Brain microvascular endothelial cell (primary cell): ENCODE measurements around the gene BPGM.
A peak's percentile ranks its signal among the peaks of the same experiment; 100 is the strongest.

Experiments
- DNase-seq: peaks from one replicate; pipeline ENCODE4 v3.0.0-alpha.2; 2020
- H3K27ac ChIP-seq: fragments of 250-450 bp; sonication (Bioruptor Pico); 2 replicates; pipeline ENCODE4 v1.5.1; 2020; ENCODE audit warnings: mild to moderate bottlenecking, moderate library complexity
- H3K27me3 ChIP-seq: fragments of 250-450 bp; sonication (Bioruptor Pico); replicated peaks from 2 replicates; pipeline ENCODE4 v1.5.1; 2020; ENCODE audit warnings: mild to moderate bottlenecking
- H3K36me3 ChIP-seq: fragments of 250-450 bp; sonication (Bioruptor Pico); replicated peaks from 2 replicates; pipeline ENCODE4 v1.5.1; 2020; ENCODE audit warnings: mild to moderate bottlenecking
- H3K4me3 ChIP-seq: 2 replicates; pipeline ENCODE4 v1.5.1; 2011; ENCODE audit warnings: low read depth, mild to moderate bottlenecking, control low read depth, low read length, moderate library complexity
- in situ Hi-C: cut with HindIII; loops from 2 replicates; pipeline ENCODE4 v1.10.0; 2017; ENCODE audit warnings: low sequenced_read_pairs, low pct_ligation_motif_present
- TF ChIP-seq, protein P1 (sequence below): IDR thresholded peaks from 2 replicates; pipeline ENCODE4 v1.5.1; 2011; ENCODE audit warnings: low read depth, mild to moderate bottlenecking, moderate library complexity, low read length, control low read depth, inconsistent platforms; ENCODE audit errors: missing control alignments

The BPGM gene

DNA sequence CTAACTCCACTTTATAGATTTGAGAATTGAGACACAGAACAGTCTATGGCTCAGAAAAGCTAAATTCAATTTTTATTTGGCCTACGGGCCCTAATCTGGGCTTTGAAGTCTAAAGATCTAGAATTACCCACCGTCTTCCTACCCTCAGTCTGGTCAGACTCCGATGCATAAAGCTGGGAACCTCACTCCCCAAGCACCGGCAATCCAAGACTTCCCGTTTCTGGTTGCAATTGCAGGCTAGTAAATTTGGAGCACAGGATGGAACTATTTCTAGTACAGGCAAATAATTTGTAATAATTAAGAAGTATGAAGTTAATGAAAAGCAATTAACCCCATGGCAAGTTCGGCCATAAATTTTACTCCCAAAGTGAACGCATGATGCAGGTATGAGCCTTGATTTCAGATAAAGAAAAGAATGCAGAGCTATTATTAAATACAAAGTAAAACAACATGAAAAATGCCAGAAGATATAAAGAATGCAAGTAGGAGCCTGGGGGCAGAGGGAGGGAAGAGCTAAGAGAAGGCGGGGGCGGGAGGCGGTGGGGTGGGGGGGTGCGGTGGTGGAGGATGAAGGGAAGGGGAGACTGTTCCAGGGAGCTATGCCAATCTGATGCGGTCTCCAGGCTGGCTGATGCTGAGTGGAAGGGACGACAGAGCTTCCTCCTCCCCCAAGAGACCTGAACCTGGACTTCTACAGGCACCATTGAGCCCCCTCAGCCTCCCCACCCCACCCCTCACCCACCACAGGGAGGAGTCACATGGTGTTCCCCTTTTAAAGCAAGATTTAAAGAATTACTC is 45.1 kb downstream of the BPGM start:
- DNase-seq: peak; percentile 47
- peak overlapping the region; percentile 81 for H3K27ac ChIP-seq
- no peaks in the 10 kb centered on the region for H3K36me3 ChIP-seq
- H3K27me3 ChIP-seq: no peaks in the 10 kb centered on the region
- TF ChIP-seq, protein P1, sequence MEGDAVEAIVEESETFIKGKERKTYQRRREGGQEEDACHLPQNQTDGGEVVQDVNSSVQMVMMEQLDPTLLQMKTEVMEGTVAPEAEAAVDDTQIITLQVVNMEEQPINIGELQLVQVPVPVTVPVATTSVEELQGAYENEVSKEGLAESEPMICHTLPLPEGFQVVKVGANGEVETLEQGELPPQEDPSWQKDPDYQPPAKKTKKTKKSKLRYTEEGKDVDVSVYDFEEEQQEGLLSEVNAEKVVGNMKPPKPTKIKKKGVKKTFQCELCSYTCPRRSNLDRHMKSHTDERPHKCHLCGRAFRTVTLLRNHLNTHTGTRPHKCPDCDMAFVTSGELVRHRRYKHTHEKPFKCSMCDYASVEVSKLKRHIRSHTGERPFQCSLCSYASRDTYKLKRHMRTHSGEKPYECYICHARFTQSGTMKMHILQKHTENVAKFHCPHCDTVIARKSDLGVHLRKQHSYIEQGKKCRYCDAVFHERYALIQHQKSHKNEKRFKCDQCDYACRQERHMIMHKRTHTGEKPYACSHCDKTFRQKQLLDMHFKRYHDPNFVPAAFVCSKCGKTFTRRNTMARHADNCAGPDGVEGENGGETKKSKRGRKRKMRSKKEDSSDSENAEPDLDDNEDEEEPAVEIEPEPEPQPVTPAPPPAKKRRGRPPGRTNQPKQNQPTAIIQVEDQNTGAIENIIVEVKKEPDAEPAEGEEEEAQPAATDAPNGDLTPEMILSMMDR: no peak
- in situ Hi-C loops: no loop called here
- no peak overlapping the region for H3K4me3 ChIP-seq

DNA sequence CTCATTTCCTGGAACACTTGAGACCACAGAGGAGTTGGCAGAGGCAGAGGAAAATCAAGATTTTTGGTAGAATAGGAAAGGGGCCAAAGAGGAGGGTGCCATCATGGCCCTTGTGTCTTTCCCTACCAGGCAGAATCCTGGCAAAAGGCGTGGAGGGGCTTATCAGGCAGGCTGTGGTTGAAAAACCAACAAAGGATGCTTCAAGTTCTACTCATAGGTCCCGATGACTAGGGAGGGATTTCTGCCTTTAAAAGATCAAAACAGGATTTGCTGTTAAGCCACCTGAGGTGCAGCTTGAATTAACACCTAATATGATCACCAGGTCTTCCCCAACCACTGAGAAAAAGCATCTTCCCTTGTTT is 45.7 kb downstream of the BPGM start:
- DNase-seq: peak; percentile 68
- Histone ChIP-seq H3K4me3 (no peak overlapping the region), H3K27ac (peak overlapping the region; percentile 81), H3K36me3 (no peaks in the 10 kb centered on the region), H3K27me3 (no peaks in the 10 kb centered on the region)
- TF ChIP-seq, protein P1: no peak
- in situ Hi-C loops: no loop called here

GRCh38 chr7:134693256-134693655 is 46.6 kb downstream of the BPGM start:
- Histone ChIP-seq H3K4me3 (no peak overlapping the region), H3K27ac (peak overlapping the region; percentile 81), H3K36me3 (no peaks in the 10 kb centered on the region), H3K27me3 (no peaks in the 10 kb centered on the region)
- peak; percentile 96 for DNase-seq
- TF ChIP-seq, protein P1: no peak
- in situ Hi-C loops: no loop called here

- Histone ChIP-seq H3K27ac (no peak overlapping the region), H3K36me3 (no peaks in the 10 kb centered on the region), H3K27me3 (no peaks in the 10 kb centered on the region), H3K4me3 (no peak overlapping the region)
- DNase-seq: no peak
- TF ChIP-seq, protein P1: peak; percentile 68
- in situ Hi-C loops: no loop called here
Measured at GRCh38 chr7:134694299-134694698, 47.6 kb downstream of the BPGM start.

GRCh38 chr7:134694767-134695166 is 48.1 kb downstream of the BPGM start:
- Histone ChIP-seq H3K4me3 (no peak overlapping the region), H3K27me3 (no peaks in the 10 kb centered on the region), H3K27ac (peak overlapping the region; percentile 1), H3K36me3 (no peaks in the 10 kb centered on the region)
- TF ChIP-seq, protein P1: no peak
- in situ Hi-C loops: no loop called here
- DNase-seq: no peak

GRCh38 chr7:134695321-134695860 is 48.7 kb downstream of the BPGM start:
- peak; percentile 28 for DNase-seq
- no peak overlapping the region for H3K4me3 ChIP-seq
- H3K36me3 ChIP-seq: no peaks in the 10 kb centered on the region
- TF ChIP-seq, protein P1: no peak
- in situ Hi-C loops: no loop called here
- H3K27ac ChIP-seq: peak overlapping the region; percentile 20
- H3K27me3 ChIP-seq: no peaks in the 10 kb centered on the region
